ENCODE data around the gene NT5DC3.

GRCh38 chr12:103748002-103748401 lies 93.0 kb downstream of the NT5DC3 start:
- TF ChIP-seq POLR2A (IDR thresholded peaks at IDR 0.05; ENCODE audit: low read depth, low read length) (no peak), TAF1 (IDR thresholded peaks at IDR 0.05; ENCODE audit: borderline replicate concordance, low read depth, low read length) (no peak), POLR2AphosphoS5 (IDR thresholded peaks at IDR 0.05; ENCODE audit: low read depth, low read length) (no peak)
